Activated T-cell treated with anti-CD3 and anti-CD28 coated beads, Interleukin-2, amount 50 U/mL, for 24 hours (primary cell): Measurements from ENCODE around the gene STXBP6.

Experiments used
- DNase-seq: peaks from one replicate; pipeline ENCODE4 v3.0.0-alpha.2; 2020
- H3K27ac Mint-ChIP-seq: 2 replicates; pipeline ENCODE4 v1.8.0; 2020; ENCODE audit warnings: mild to moderate bottlenecking, mixed read lengths
- H3K27me3 Mint-ChIP-seq: 2 replicates; pipeline ENCODE4 v1.8.0; 2020; ENCODE audit warnings: mixed read lengths
- H3K36me3 Mint-ChIP-seq: 2 replicates; pipeline ENCODE4 v1.8.0; 2020; ENCODE audit warnings: low read depth, mixed read lengths
- H3K4me1 Mint-ChIP-seq: 2 replicates; pipeline ENCODE4 v1.8.0; 2020; ENCODE audit warnings: low read depth, mixed read lengths
- H3K4me3 Mint-ChIP-seq: 2 replicates; pipeline ENCODE4 v1.8.0; 2020; ENCODE audit warnings: mild to moderate bottlenecking, moderate library complexity, mixed read lengths
- H3K9me3 Mint-ChIP-seq: 2 replicates; pipeline ENCODE4 v1.8.0; 2020; ENCODE audit warnings: mixed read lengths

STXBP6 gene

GRCh38 chr14:25011095-25011494, 38.9 kb downstream of the STXBP6 start:
- H3K27me3 Mint-ChIP-seq, result peaks cover 19% of the 10 kb centered on the region
- no peak for DNase-seq
- no peak overlapping the region for H3K27ac Mint-ChIP-seq
- no peaks in the 10 kb centered on the region for H3K4me1 Mint-ChIP-seq
- H3K9me3 Mint-ChIP-seq, result no peaks in the 10 kb centered on the region
- H3K36me3 Mint-ChIP-seq, result no peaks in the 10 kb centered on the region
- H3K4me3 Mint-ChIP-seq, result no peak overlapping the region

GRCh38 chr14:25010471-25010870, 39.5 kb downstream of the STXBP6 start:
- H3K4me3 Mint-ChIP-seq, result no peak overlapping the region
- no peaks in the 10 kb centered on the region for H3K9me3 Mint-ChIP-seq
- no peaks in the 10 kb centered on the region for H3K36me3 Mint-ChIP-seq
- no peak for DNase-seq
- H3K4me1 Mint-ChIP-seq, result no peaks in the 10 kb centered on the region
- H3K27ac Mint-ChIP-seq, result no peak overlapping the region
- H3K27me3 Mint-ChIP-seq, result peaks cover 19% of the 10 kb centered on the region

DNA sequence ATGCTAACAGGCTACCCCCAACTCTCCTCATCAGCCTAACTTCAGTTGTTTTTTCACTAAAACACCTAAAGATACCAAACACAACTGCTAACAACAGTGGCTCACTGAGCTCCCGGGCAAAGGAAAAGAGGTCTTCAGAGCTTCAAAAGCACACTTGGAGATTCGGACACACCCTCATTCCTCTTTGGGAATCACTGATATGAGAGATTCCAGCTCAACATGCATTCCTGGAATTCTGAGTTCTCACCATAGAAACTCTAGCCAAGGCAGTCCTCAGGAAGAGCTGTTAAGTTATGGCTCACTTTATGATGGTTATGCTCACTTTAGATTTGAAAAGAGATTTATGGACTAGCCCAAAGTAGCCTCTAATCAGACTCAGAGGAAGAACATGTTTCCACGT, 40.1 kb downstream of the STXBP6 start:
- no peak for DNase-seq
- H3K36me3 Mint-ChIP-seq, result no peaks in the 10 kb centered on the region
- H3K9me3 Mint-ChIP-seq, result no peaks in the 10 kb centered on the region

GRCh38 chr14:25007832-25008231, 42.1 kb downstream of the STXBP6 start:
- no peak overlapping the region for H3K27ac Mint-ChIP-seq
- DNase-seq, result no peak
- H3K4me1 Mint-ChIP-seq, result no peaks in the 10 kb centered on the region
- no peaks in the 10 kb centered on the region for H3K9me3 Mint-ChIP-seq
- peaks cover 14% of the 10 kb centered on the region for H3K27me3 Mint-ChIP-seq
- H3K4me3 Mint-ChIP-seq, result no peak overlapping the region
- no peaks in the 10 kb centered on the region for H3K36me3 Mint-ChIP-seq

More for the DNA sequence above, 40.1 kb downstream of the STXBP6 start:
- no peak overlapping the region for H3K4me3 Mint-ChIP-seq
- H3K27ac Mint-ChIP-seq, result no peak overlapping the region
- no peaks in the 10 kb centered on the region for H3K4me1 Mint-ChIP-seq
- peaks cover 19% of the 10 kb centered on the region for H3K27me3 Mint-ChIP-seq

GRCh38 chr14:25006961-25007795, 42.8 kb downstream of the STXBP6 start:
- no peaks in the 10 kb centered on the region for H3K9me3 Mint-ChIP-seq
- no peak overlapping the region for H3K27ac Mint-ChIP-seq
- H3K4me3 Mint-ChIP-seq, result no peak overlapping the region
- no peak for DNase-seq
- no peaks in the 10 kb centered on the region for H3K4me1 Mint-ChIP-seq
- H3K27me3 Mint-ChIP-seq, result peaks cover 14% of the 10 kb centered on the region
- no peaks in the 10 kb centered on the region for H3K36me3 Mint-ChIP-seq

GRCh38 chr14:25006031-25006430, 43.9 kb downstream of the STXBP6 start:
- H3K36me3 Mint-ChIP-seq, result no peaks in the 10 kb centered on the region
- peaks cover 14% of the 10 kb centered on the region for H3K27me3 Mint-ChIP-seq
- no peaks in the 10 kb centered on the region for H3K9me3 Mint-ChIP-seq
- no peak overlapping the region for H3K27ac Mint-ChIP-seq
- DNase-seq, result no peak
- H3K4me3 Mint-ChIP-seq, result no peak overlapping the region
- H3K4me1 Mint-ChIP-seq, result no peaks in the 10 kb centered on the region

GRCh38 chr14:25004389-25004809, 45.5 kb downstream of the STXBP6 start:
- Mint-ChIP-seq H3K4me1 (no peaks in the 10 kb centered on the region), H3K27ac (no peak overlapping the region), H3K36me3 (no peaks in the 10 kb centered on the region), H3K9me3 (no peaks in the 10 kb centered on the region), H3K4me3 (no peak overlapping the region), H3K27me3 (peaks cover 4% of the 10 kb centered on the region)
- no peak for DNase-seq

DNA sequence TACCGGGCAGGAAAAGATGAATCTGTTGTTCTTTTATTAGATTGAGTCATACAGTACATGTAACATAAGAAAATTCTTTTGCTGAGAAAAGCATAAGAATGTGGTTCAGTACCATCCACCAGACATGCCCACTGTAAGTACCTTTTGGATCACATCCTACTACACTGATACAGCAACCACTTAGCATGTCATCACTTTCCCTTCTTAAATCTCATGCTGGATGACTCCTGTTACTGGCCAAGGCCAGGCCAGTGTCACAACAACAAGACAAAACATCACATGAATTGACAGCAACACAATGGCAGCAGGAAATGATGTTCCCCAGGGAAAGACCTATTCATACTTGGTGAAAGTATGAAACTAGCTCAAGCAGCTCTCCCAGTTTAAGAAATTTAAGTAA, 46.4 kb downstream of the STXBP6 start:
- Mint-ChIP-seq H3K4me1 (no peaks in the 10 kb centered on the region), H3K27ac (no peak overlapping the region), H3K27me3 (peaks cover 2% of the 10 kb centered on the region), H3K36me3 (no peaks in the 10 kb centered on the region), H3K9me3 (no peaks in the 10 kb centered on the region), H3K4me3 (no peak overlapping the region)
- no peak for DNase-seq

GRCh38 chr14:25001601-25002000, 48.3 kb downstream of the STXBP6 start:
- DNase-seq, result no peak
- Mint-ChIP-seq H3K4me1 (no peaks in the 10 kb centered on the region), H3K9me3 (no peaks in the 10 kb centered on the region), H3K4me3 (no peak overlapping the region), H3K36me3 (no peaks in the 10 kb centered on the region), H3K27me3 (no peaks in the 10 kb centered on the region), H3K27ac (no peak overlapping the region)

DNA sequence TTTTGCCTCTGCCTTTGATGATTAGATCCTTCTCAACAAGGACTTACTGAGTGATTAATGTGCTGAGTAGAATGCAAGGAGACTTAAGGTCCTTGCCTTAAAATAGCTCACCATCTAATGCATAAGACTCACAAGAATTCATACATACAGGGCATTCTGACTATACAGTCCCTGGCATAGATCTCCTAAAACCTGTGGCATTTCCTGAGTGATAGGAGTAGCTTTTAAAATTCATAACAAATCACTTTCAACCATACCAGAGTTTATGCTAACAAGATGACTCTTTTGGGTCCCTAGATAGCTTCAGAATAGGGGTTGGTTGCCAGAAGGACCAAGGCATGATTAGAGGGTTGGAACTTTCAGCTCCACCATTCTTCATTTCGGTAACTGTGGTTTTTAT, 48.8 kb downstream of the STXBP6 start:
- no peaks in the 10 kb centered on the region for H3K4me1 Mint-ChIP-seq
- no peaks in the 10 kb centered on the region for H3K9me3 Mint-ChIP-seq
- no peak for DNase-seq
- H3K4me3 Mint-ChIP-seq, result no peak overlapping the region
- no peak overlapping the region for H3K27ac Mint-ChIP-seq
- H3K27me3 Mint-ChIP-seq, result no peaks in the 10 kb centered on the region
- H3K36me3 Mint-ChIP-seq, result no peaks in the 10 kb centered on the region

DNA sequence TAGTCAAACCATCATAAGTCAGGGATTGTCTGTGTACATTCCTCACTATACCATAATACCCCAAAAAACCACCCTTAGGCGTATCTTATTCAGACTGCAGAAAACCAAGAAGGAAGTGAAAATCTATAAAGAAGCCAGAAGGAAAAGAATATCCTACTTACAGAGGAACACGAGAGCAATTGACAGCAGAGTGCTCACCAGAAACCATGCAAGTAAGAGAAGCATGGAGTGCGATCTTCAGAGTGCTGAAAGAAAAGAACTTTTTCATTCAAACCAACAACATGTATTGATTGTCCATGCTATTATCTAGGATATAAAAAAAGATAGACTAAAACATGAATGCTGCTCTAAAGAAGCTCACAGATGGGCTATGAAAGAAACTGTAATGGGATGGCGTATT, 50.8 kb downstream of the STXBP6 start:
- DNase-seq, result no peak
- Mint-ChIP-seq H3K4me1 (no peaks in the 10 kb centered on the region), H3K27ac (no peak overlapping the region), H3K36me3 (no peaks in the 10 kb centered on the region), H3K9me3 (no peaks in the 10 kb centered on the region), H3K4me3 (no peak overlapping the region), H3K27me3 (no peaks in the 10 kb centered on the region)

GRCh38 chr14:24996930-24997725, 52.8 kb downstream of the STXBP6 start:
- Mint-ChIP-seq H3K4me3 (no peak overlapping the region), H3K9me3 (no peaks in the 10 kb centered on the region), H3K4me1 (no peaks in the 10 kb centered on the region), H3K27ac (no peak overlapping the region), H3K27me3 (no peaks in the 10 kb centered on the region), H3K36me3 (no peaks in the 10 kb centered on the region)
- DNase-seq, result no peak

DNA sequence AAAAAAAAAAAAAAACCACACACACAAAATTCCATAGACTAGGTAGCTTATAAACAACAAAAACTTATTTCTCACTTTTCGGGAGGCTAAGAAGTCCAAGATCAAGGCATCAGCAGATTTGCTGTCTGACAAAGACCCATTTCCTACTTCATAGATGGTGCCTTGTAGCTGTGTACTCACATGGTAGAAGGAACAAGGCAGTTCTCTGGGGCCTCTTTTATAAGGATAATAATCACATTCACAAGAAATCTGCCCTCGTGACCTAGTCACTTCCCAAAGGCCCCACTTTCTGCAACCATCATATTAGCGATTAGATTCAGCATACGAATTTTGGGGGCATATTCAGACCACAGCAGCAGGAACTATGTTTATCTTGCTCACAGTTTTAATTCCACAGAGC, 54.9 kb downstream of the STXBP6 start:
- no peaks in the 10 kb centered on the region for H3K4me1 Mint-ChIP-seq
- no peaks in the 10 kb centered on the region for H3K9me3 Mint-ChIP-seq
- DNase-seq, result no peak
- peaks cover 2% of the 10 kb centered on the region for H3K27me3 Mint-ChIP-seq
- H3K4me3 Mint-ChIP-seq, result no peak overlapping the region
- no peak overlapping the region for H3K27ac Mint-ChIP-seq
- H3K36me3 Mint-ChIP-seq, result no peaks in the 10 kb centered on the region

- no peak overlapping the region for H3K4me3 Mint-ChIP-seq
- H3K27ac Mint-ChIP-seq, result no peak overlapping the region
- H3K4me1 Mint-ChIP-seq, result no peaks in the 10 kb centered on the region
- H3K36me3 Mint-ChIP-seq, result no peaks in the 10 kb centered on the region
- no peak for DNase-seq
- H3K27me3 Mint-ChIP-seq, result peaks cover 7% of the 10 kb centered on the region
- H3K9me3 Mint-ChIP-seq, result no peaks in the 10 kb centered on the region
Observed at GRCh38 chr14:24993631-24994030, 56.3 kb downstream of the STXBP6 start.
